ENCODE measurements around the gene LRMDA. TPM values are rescaled to one million over a fixed set of nuclear protein-coding genes. Genes with fewer than 3 reads are reported as not detected.
A peak's percentile ranks its signal among the peaks of the same experiment; 100 is the strongest.

Gene LRMDA
- total RNA-seq, 1 experiment from 2014 or later = 0.10 TPM

- DNase-seq (ENCODE audit: low spot score) = peak; percentile 37
Measured at GRCh38 chr10:75773231-75773780, 341.9 kb downstream of the LRMDA start.

- DNase-seq (ENCODE audit: low spot score) = no peak
Measured at GRCh38 chr10:75773813-75774782, 342.7 kb downstream of the LRMDA start.

GRCh38 chr10:75774783-75775490 lies 343.5 kb downstream of the LRMDA start:
- no peak for DNase-seq (ENCODE audit: low spot score)

GRCh38 chr10:75776738-75777504 lies 345.5 kb downstream of the LRMDA start:
- no peak for DNase-seq (ENCODE audit: low spot score)

GRCh38 chr10:75778665-75779064 lies 347.2 kb downstream of the LRMDA start:
- DNase-seq (ENCODE audit: low spot score) = no peak

GRCh38 chr10:75779276-75779675 lies 347.9 kb downstream of the LRMDA start:
- no peak for DNase-seq (ENCODE audit: low spot score)

- DNase-seq (ENCODE audit: low spot score) = no peak
Measured at GRCh38 chr10:75782463-75783248, 351.2 kb downstream of the LRMDA start.

- no peak for DNase-seq (ENCODE audit: low spot score)
Measured at GRCh38 chr10:75788394-75789205, 357.2 kb downstream of the LRMDA start.

- DNase-seq (ENCODE audit: low spot score) = no peak
Measured at GRCh38 chr10:75793848-75794247, 362.4 kb downstream of the LRMDA start.

- DNase-seq (ENCODE audit: low spot score) = no peak
Measured at GRCh38 chr10:75801121-75801520, 369.7 kb downstream of the LRMDA start.

GRCh38 chr10:75801661-75802060 lies 370.2 kb downstream of the LRMDA start:
- no peak for DNase-seq (ENCODE audit: low spot score)

GRCh38 chr10:75803121-75803520 lies 371.7 kb downstream of the LRMDA start:
- no peak for DNase-seq (ENCODE audit: low spot score)

GRCh38 chr10:75803816-75804552 lies 372.6 kb downstream of the LRMDA start:
- no peak for DNase-seq (ENCODE audit: low spot score)

GRCh38 chr10:75806186-75806585 lies 374.8 kb downstream of the LRMDA start:
- DNase-seq (ENCODE audit: low spot score) = no peak

- DNase-seq (ENCODE audit: low spot score) = no peak
Measured at GRCh38 chr10:75807456-75807855, 376.0 kb downstream of the LRMDA start.

GRCh38 chr10:75809003-75809402 lies 377.6 kb downstream of the LRMDA start:
- DNase-seq (ENCODE audit: low spot score) = no peak

- DNase-seq (ENCODE audit: low spot score) = no peak
Measured at GRCh38 chr10:75814014-75814413, 382.6 kb downstream of the LRMDA start.

GRCh38 chr10:75815066-75815465 lies 383.6 kb downstream of the LRMDA start:
- no peak for DNase-seq (ENCODE audit: low spot score)

GRCh38 chr10:75817198-75817597 lies 385.8 kb downstream of the LRMDA start:
- DNase-seq (ENCODE audit: low spot score) = no peak
